Activated CD4-positive, alpha-beta T cell treated with anti-CD3 and anti-CD28 coated beads, Interleukin-2, amount 10 ng/mL, durations not matched to agents 24 days and 14 days (primary cell): Measurements from ENCODE around the gene C1orf216. TPM values are rescaled to one million over a fixed set of nuclear protein-coding genes. Genes with fewer than 3 reads are reported as not detected.
"Not testable (repeated sequence)": the region's sequence is repeated elsewhere in the genome, so short reads cannot be mapped to it uniquely, and the experiment has no call there.

Source experiments
- DNase-seq: peaks from one replicate; pipeline ENCODE4 v3.0.0; 2022
- H3K27ac Mint-ChIP-seq: one replicate; pipeline ENCODE4 v1.8.0; 2022; ENCODE audit warnings: mild to moderate bottlenecking, mixed read lengths
- H3K27me3 Mint-ChIP-seq: one replicate; pipeline ENCODE4 v1.8.0; 2022; ENCODE audit warnings: mixed read lengths
- H3K36me3 Mint-ChIP-seq: one replicate; pipeline ENCODE4 v1.8.0; 2022; ENCODE audit warnings: low read depth, mild to moderate bottlenecking, mixed read lengths
- H3K4me1 Mint-ChIP-seq: one replicate; pipeline ENCODE4 v1.8.0; 2021; ENCODE audit warnings: mixed read lengths
- H3K4me3 Mint-ChIP-seq: one replicate; pipeline ENCODE4 v1.8.0; 2022; ENCODE audit warnings: mild to moderate bottlenecking, moderate library complexity, mixed read lengths
- H3K9me3 Mint-ChIP-seq: one replicate; pipeline ENCODE4 v1.8.0; 2021; ENCODE audit warnings: mixed read lengths
- intact Hi-C: fragments of 100-400 bp; cut with micrococcal nuclease; formaldehyde crosslinking; loops from one replicate; pipeline ENCODE4 v1.15.1; 2023
- total RNA-seq: library from RNA; stranded (reverse); gene quantifications from 2 replicates; pipeline ENCODE4 v1.2.3, GENCODE V29; 2022

C1orf216 gene
- total RNA-seq, 1 donor from 2014 or later, result 25.0 TPM

DNA sequence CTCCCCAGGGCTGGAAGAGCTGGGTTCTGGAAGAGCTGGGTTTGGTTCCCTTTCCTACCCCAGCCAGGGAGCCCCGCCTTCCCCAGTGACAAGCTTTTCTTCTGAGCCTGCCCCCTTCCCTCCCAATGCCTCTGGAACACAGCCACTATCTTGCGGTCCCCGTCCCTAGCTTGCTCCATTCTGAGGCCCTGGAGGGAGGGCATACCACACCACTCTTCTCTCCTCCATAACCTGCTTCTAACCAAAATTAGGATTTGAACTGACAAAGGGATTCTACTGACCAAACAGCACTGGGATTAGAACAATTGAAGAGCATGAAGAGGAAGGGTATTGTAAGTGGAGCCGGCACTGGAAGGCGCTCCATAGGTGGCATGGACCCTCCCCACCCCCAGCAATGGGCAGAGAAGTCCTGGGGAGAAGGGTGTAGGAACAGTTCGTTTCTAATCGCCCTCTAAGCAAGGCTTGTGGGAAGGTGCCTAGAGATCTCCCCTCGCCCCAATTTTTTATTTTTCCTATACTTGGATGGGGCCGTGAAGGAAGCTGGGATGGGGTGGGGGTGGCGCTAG lies 690 bp downstream of the C1orf216 start:
- H3K27me3 Mint-ChIP-seq, result no peaks in the 10 kb centered on the region
- H3K4me3 Mint-ChIP-seq, result peak overlapping the region; percentile 89
- no peaks in the 10 kb centered on the region for H3K9me3 Mint-ChIP-seq
- intact Hi-C loops, result loop anchor here (2.0 to 5.0 kb wide), 3 partner anchors 51 to 266 kb away; partner anchors contain the start of genes CLSPN and PSMB2
- H3K27ac Mint-ChIP-seq, result peak overlapping the region; percentile 17
- DNase-seq, result peak; percentile 60
- H3K36me3 Mint-ChIP-seq, result peaks cover 27% of the 10 kb centered on the region
- peaks cover 37% of the 10 kb centered on the region for H3K4me1 Mint-ChIP-seq

DNA sequence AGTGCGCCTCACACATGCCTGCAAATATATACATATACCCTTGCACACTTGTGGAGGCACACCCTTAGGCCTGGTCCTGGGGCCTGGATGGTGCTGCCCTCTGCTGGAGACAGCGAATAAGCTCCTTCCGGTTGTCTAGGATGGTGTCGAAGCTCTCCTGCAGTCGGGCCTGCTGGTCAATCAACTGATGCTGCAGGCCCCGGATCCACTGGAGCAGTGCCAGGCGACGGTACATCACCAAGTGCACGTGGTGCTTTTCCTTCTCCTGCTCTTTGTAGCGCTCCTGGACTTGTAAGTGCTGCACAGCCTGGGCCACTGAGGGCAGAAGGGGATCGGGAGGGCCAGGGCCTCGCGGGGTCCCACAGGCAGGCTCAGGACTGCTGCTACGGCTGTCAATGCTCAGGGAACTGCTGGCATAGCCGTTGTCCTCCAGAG lies 3.1 kb downstream of the C1orf216 start:
- Mint-ChIP-seq H3K27me3 (no peaks in the 10 kb centered on the region), H3K4me3 (peak overlapping the region; percentile 65), H3K36me3 (peaks cover 33% of the 10 kb centered on the region), H3K4me1 (peaks cover 36% of the 10 kb centered on the region), H3K9me3 (no peaks in the 10 kb centered on the region), H3K27ac (no peak overlapping the region)
- peak; percentile 94 for DNase-seq
- intact Hi-C loops, result loop anchor here (1.0 to 5.0 kb wide), 2 partner anchors 146 to 263 kb away; no protein-coding TSS in a partner anchor

DNA sequence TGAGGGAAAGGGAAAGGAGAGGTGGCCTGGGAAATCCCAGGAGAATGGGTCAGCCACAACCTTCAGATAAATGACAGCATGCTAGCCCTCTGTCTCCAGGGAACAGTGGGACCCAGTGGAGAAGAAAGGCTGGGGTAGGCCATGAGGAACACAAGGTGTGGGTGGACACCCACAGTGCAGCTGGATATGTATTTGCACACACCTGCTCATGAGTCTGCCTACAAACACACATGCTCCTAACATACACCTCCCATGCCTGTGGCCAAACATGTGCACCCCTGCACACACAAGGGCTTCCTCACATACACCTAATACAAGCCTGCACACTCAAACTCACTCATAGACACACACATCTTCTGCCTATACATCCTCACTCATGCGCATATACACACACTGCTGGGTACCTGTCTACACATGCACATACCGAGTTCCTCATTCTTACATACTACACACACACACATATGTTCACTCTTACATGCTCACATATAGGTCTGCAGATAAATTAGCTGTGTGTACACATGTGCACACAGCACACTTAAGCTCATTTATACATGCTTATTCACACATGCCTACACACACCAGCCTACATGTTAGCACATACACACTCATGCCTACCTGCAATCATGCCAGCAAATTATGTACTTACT lies 3.6 kb downstream of the C1orf216 start:
- no peaks in the 10 kb centered on the region for H3K27me3 Mint-ChIP-seq
- H3K4me3 Mint-ChIP-seq, result peak overlapping the region; percentile 65
- DNase-seq, result no peak
- no peak overlapping the region for H3K27ac Mint-ChIP-seq
- peaks cover 36% of the 10 kb centered on the region for H3K4me1 Mint-ChIP-seq
- no peaks in the 10 kb centered on the region for H3K9me3 Mint-ChIP-seq
- H3K36me3 Mint-ChIP-seq, result peaks cover 34% of the 10 kb centered on the region
- intact Hi-C loops, result loop anchor here (1.0 to 5.0 kb wide), 2 partner anchors 146 to 263 kb away; no protein-coding TSS in a partner anchor

DNA sequence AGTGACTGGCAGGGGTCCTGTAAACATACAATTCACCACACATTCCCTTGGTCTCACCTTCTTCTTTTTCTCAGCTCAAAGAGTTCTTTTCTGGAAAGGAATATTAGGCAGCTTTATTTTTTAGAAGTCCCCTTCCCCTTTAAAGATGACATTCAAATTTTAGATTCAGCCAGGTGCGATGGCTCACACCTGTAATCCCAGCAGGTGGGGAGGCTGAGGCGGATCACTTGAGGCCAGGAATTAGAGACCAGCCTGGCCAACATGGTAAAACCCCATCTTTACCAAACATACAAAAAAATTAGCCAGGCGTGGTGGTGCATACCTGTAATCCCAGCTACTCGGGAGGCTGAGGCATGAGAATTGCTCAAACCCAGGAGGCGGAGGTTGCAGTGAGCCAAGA lies 7.6 kb downstream of the C1orf216 start:
- peaks cover 25% of the 10 kb centered on the region for H3K36me3 Mint-ChIP-seq
- H3K27me3 Mint-ChIP-seq, result peaks cover 28% of the 10 kb centered on the region
- H3K27ac Mint-ChIP-seq, H3K4me3 Mint-ChIP-seq, H3K9me3 Mint-ChIP-seq, intact Hi-C loops, DNase-seq: not testable (repeated sequence)
- H3K4me1 Mint-ChIP-seq, result peaks cover 29% of the 10 kb centered on the region

DNA sequence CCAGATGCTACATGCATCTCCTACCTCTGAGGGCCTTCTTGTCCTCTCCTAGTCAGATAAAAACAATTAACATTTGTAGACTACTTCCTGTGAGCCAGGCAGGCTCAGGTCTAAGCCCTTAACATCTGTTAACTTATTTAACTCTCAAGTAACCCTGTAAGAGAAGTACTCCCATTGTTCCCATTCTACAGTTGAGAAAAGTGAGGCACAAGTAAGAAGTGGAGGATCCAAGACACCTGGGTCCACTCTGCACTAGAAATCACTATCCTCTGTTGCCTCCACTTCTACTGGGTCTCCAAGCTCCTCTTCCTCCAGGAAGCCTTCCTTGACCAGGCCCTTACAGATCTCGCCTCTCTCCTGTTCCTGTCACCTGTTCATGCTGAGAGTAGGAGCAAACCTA lies 9.7 kb downstream of the C1orf216 start:
- intact Hi-C loops, result no loop called here
- peak overlapping the region; percentile 66 for H3K4me3 Mint-ChIP-seq
- no peak for DNase-seq
- H3K9me3 Mint-ChIP-seq, result no peaks in the 10 kb centered on the region
- peaks cover 20% of the 10 kb centered on the region for H3K4me1 Mint-ChIP-seq
- H3K27me3 Mint-ChIP-seq, result peaks cover 40% of the 10 kb centered on the region
- no peak overlapping the region for H3K27ac Mint-ChIP-seq
- H3K36me3 Mint-ChIP-seq, result peaks cover 12% of the 10 kb centered on the region

DNA sequence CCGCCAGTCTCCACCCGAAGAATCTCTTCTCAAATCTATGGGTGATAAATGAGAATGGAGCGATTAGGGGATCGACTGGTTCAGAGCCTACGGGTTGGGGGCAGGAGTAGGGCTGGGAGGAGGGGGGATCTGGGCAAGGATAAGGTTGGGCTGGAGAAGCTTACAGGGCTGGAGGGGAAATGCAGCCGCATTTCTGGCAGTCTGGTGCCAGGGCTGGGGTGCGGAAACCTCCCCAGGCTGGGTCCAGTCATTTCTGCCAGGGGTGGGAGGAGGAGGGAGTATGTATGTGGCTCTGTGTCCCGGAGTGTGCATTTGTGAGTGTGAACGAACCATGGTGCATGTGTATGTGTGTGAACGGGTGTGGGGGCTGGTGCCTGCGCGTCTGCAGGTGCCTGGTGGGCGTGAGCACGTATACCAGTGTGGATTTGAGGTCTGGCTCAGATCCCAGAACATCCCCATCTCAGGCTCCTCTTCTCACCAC lies 10.2 kb downstream of the C1orf216 start:
- no peaks in the 10 kb centered on the region for H3K9me3 Mint-ChIP-seq
- peaks cover 7% of the 10 kb centered on the region for H3K36me3 Mint-ChIP-seq
- no peak for DNase-seq
- peaks cover 40% of the 10 kb centered on the region for H3K27me3 Mint-ChIP-seq
- H3K4me3 Mint-ChIP-seq, result peak overlapping the region; percentile 66
- H3K4me1 Mint-ChIP-seq, result peaks cover 16% of the 10 kb centered on the region
- no peak overlapping the region for H3K27ac Mint-ChIP-seq
- intact Hi-C loops, result no loop called here

DNA sequence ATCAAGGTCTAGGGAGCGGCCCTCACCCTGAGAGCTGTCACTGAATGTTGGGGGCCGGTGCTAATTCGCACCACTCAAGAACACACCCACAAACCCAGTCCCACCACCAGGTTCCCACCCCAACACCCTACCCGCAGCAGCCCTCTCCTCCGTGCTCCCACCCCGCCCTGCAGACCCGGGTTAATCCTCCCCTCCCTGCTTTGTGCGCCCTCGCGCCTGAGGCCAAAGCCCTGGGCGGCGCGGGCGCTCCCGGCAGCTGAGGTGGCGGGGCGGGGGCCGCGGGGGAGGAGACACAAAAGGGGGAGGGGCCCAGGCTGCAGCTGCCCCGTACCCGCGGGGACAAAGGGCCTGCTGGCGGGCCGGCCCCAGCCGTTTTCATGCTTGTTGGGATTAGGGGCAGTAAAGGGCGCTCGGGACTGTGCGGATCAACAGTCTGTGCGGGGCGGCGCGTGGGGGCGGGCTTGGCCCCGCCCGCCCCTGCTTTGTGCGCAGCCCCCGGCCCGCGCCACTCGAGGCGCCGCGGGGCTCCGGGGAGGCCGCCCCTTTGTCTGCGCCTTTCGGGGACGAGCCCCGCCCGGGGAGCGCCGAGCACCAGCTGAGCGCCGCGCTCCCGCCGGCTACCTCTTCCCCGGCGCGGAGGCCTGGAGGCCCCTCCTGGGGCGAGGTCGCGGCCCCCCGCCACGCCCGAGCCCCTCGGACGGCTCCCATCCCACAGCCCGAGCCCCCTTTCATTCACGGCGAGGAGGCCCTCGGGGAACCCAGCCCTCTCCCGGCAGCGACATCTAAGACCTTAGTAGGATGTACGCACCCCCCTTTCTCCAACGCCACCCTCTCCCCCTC lies 10.9 kb downstream of the C1orf216 start:
- intact Hi-C loops, result no loop called here
- H3K27me3 Mint-ChIP-seq, result peaks cover 45% of the 10 kb centered on the region

DNA sequence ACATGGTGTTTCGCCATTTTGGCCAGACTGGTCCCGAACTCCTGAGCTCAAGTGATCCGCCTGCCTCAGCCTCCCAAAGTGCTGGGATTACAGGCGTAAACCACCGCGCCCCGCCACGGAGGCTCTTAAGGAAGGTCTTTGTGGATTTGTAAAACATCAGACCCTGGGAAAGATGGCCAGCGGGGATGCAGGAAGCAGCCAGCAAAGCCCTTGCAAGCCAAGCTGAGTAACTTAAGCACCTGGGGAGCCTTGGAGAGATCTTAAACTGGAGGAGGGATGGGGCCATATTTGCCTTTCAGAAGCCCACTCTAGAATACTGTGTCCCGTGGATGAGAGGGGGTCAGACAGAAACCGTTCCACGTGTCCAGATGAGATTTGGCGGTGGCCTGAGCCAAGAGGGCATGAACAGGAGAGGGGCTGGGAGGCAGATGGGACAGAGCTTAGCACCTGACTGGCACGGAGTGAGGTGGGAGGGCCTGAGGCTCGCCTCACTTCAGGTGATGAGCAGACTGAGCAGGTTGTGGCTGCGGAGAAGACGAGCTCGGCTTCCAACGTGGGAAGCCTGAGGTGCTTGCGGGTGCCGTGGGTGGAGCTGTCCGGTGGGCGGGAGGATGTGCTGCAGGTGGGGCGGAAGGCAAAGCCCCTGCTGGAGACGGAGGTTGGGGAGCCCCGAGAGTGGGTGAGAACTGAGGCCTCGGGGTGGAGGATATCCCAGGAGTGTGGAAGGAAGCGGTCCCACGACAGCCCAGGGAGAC lies 11.7 kb downstream of the C1orf216 start:
- H3K4me3 Mint-ChIP-seq, result peak overlapping the region; percentile 76
- DNase-seq, result peak; percentile 76
- H3K4me1 Mint-ChIP-seq, result peaks cover 16% of the 10 kb centered on the region
- H3K27ac Mint-ChIP-seq, result peak overlapping the region; percentile 10
- peaks cover 7% of the 10 kb centered on the region for H3K36me3 Mint-ChIP-seq
- intact Hi-C loops, result no loop called here
- peaks cover 49% of the 10 kb centered on the region for H3K27me3 Mint-ChIP-seq
- H3K9me3 Mint-ChIP-seq, result no peaks in the 10 kb centered on the region

More for the DNA sequence above, 10.9 kb downstream of the C1orf216 start:
- no peaks in the 10 kb centered on the region for H3K9me3 Mint-ChIP-seq
- H3K36me3 Mint-ChIP-seq, result peaks cover 7% of the 10 kb centered on the region
- H3K4me3 Mint-ChIP-seq, result peak overlapping the region; percentile 76
- H3K27ac Mint-ChIP-seq, result no peak overlapping the region
- H3K4me1 Mint-ChIP-seq, result peaks cover 16% of the 10 kb centered on the region
- peak; percentile 79 for DNase-seq

DNA sequence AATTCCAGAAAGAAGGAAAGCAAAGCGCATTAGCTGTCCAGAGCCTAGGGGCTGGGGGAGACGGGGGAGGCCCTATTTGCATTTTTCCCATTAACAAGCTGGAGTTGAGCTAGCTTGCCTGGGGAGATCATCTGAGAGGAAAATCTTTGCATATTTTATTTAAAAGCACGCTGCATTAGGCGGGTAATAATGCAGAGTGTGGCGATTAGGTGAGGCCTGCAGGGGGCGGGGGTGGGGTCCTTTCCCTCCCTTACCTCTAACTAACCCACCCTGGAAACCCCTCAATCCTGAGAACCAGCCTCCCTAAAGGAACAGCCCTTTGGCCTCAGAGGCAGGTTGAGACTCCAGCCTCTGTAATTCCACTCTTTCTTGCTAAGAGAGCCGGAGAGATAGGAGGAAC lies 16.2 kb downstream of the C1orf216 start:
- intact Hi-C loops, result no loop called here

DNA sequence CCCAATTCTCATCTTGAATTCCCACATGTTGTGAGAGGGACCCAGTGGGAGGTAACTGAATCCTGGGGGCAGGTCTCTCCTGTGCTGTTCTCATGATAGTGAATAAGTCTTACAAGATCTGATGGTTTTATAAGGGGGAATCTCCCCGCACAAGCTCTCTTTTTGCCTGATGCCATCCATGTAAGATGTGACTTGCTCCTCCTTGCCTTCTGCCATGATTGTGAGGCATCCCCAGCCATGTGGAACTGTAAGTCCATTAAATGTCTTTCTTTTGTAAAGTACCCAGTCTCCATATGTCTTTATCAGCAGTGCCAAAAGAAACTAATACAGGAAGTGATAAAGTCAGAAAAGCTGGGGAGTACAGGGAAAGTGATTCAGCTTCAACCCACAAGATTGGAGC lies 19.5 kb downstream of the C1orf216 start:
- intact Hi-C loops, H3K4me3 Mint-ChIP-seq, H3K4me1 Mint-ChIP-seq, DNase-seq, H3K9me3 Mint-ChIP-seq, H3K27ac Mint-ChIP-seq, H3K36me3 Mint-ChIP-seq: not testable (repeated sequence)
- peaks cover 51% of the 10 kb centered on the region for H3K27me3 Mint-ChIP-seq

More for the DNA sequence above, 16.2 kb downstream of the C1orf216 start:
- Mint-ChIP-seq H3K36me3 (no peaks in the 10 kb centered on the region), H3K27ac (peak overlapping the region; percentile 65), H3K27me3 (peaks cover 65% of the 10 kb centered on the region), H3K4me1 (peaks cover 12% of the 10 kb centered on the region), H3K4me3 (no peak overlapping the region), H3K9me3 (no peaks in the 10 kb centered on the region)
- no peak for DNase-seq

DNA sequence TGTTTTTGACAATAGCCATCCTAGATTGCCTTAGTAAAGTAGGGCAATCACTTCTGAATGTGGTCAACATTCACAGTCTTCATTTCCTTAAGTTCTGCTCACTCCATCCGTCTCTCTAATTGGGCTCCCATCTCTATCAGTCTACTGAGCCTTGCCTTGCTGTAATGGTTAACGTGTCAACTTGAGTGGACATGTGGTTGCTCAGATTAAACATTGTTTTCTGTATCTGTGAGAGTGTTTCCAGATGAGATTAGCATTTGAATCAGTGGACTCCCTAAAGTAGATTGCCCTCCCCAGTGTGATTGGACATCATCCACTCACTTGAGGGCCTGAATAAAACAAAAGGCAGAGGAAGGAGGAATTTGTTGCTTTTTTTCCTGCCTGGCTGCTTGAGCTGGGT lies 26.4 kb downstream of the C1orf216 start:
- intact Hi-C loops, result no loop called here
- no peaks in the 10 kb centered on the region for H3K4me1 Mint-ChIP-seq
- H3K36me3 Mint-ChIP-seq, result no peaks in the 10 kb centered on the region
- no peak overlapping the region for H3K4me3 Mint-ChIP-seq
- no peak for DNase-seq
- H3K27ac Mint-ChIP-seq, result no peak overlapping the region
- H3K27me3 Mint-ChIP-seq, result peaks cover 25% of the 10 kb centered on the region
- no peaks in the 10 kb centered on the region for H3K9me3 Mint-ChIP-seq

DNA sequence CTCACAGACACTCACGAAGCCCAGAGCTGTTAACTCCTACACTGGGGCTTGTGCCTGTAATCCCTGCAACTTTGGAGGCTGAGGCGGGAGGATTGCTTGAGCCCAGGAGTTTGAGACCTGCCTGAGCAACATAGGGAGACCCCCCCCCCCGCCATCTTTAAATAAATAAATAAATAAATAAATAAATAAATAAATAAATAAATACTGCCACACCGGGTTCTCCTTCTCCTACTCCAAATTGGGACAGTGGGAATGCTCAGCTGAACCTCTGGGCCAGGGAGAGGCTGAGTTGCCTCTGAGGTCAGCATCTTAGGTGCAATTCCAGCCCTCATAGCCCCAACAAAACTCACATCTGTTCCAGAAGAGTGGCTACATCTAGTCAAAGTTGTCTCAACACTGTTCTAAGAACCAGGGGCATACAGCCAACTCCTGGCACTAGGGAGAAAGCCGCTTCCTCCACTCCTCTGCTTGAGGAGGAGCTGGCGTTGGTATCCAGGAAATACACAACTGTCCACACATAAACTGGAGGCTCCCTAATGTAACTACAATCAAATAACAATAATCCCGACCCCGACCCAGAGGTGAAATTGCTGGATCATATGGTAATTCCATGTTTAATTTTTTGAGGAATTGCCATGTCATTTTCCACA lies 27.0 kb downstream of the C1orf216 start:
- DNase-seq, result no peak
- Mint-ChIP-seq H3K4me1 (no peaks in the 10 kb centered on the region), H3K27ac (no peak overlapping the region), H3K36me3 (no peaks in the 10 kb centered on the region), H3K9me3 (no peaks in the 10 kb centered on the region), H3K4me3 (no peak overlapping the region), H3K27me3 (peaks cover 23% of the 10 kb centered on the region)
- intact Hi-C loops, result no loop called here

DNA sequence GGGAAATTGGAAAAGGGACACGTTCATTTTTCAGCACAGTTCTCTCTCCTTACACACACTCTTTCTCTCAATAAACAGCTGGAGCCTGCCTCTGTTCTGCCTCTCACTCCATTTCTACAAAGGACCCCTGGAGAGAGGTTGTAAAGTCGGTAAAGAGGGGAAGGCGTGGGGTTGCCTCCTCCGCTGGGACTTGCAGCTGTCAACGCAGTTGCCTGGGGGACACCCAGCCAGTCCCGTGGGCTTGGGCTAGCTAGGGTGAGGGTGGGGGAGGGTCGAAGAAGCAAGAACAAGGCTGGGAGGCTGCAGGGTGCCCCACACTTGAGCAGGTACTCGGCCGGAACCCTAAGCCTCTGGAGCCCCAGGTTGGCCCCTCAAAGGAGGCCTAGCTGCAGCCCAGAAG lies 27.6 kb downstream of the C1orf216 start:
- Mint-ChIP-seq H3K36me3 (no peaks in the 10 kb centered on the region), H3K27ac (no peak overlapping the region), H3K27me3 (peaks cover 25% of the 10 kb centered on the region), H3K4me1 (no peaks in the 10 kb centered on the region), H3K9me3 (no peaks in the 10 kb centered on the region), H3K4me3 (no peak overlapping the region)
- DNase-seq, result no peak
- intact Hi-C loops, result no loop called here
